ENCODE measurements around the gene PLEK.
"Not testable (repeated sequence)": the region's sequence is repeated elsewhere in the genome, so short reads cannot be mapped to it uniquely, and the experiment has no call there.

PLEK gene

GRCh38 chr2:68387408-68388350 lies 22.6 kb downstream of the PLEK start:
- Mint-ChIP-seq H3K27ac (peak overlapping the region; percentile 92 to 93), H3K27me3 (peaks cover 6% of the 10 kb centered on the region), H3K4me3 (peak overlapping the region; percentile 72 to 76), H3K9me3 (no peaks in the 10 kb centered on the region), H3K4me1 (peaks cover 53% of the 10 kb centered on the region)
- DNase-seq (peak; percentile 33 to 41), ATAC-seq (peak; percentile 85)

DNA sequence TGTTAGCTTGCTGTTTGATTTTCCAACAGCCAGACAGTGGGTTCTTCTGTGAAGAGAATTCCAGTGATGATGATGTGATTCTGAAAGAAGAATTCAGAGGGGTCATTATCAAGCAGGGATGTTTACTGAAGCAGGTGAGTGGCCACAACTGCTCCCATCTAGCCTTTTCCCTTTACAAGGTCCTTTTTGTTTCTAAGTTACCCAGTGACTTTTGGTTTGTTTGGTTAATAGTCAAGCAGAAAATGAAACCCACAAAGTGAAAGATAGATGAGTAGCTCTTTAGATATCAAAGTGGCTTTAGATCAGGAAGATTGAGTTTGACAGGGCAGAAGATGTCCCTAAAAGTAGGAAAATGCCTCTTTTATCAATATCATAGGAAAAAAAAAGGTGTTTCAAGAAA lies 23.3 kb downstream of the PLEK start:
- Mint-ChIP-seq H3K9me3 (no peaks in the 10 kb centered on the region), H3K27ac (peak overlapping the region in 1 of 2 donors; percentile 56), H3K4me3 (peak overlapping the region; percentile 72 to 76), H3K4me1 (peaks cover 53% of the 10 kb centered on the region), H3K27me3 (peaks cover 6% of the 10 kb centered on the region)
- DNase-seq = no peak
- ATAC-seq = peak; percentile 29

DNA sequence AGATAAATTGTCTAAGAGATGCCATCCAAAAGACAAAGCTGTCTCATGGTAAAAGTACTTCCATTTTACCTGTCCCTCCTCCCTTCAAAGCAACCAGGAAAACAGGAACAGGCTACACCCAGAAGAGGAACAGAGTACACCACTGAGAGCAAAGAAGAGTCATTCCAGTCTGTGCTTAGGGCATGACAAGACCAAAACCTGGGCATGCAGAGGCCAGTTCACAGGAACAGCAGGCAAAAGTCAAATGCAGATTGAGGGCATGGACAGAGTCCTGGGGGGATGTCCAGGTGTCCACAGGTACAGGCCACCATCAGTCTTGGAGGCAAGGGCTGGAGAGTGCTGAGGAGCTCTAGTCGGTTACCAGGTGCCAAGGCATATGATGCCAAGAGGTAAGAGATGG lies 23.7 kb downstream of the PLEK start:
- ATAC-seq (no peak), DNase-seq (no peak)
- Mint-ChIP-seq H3K27ac (peak overlapping the region in 1 of 2 donors; percentile 56), H3K4me3 (peak overlapping the region; percentile 72 to 76), H3K27me3 (peaks cover 6% of the 10 kb centered on the region), H3K9me3 (no peaks in the 10 kb centered on the region), H3K4me1 (peaks cover 50% of the 10 kb centered on the region)

- Mint-ChIP-seq H3K27me3 (peaks cover 6% of the 10 kb centered on the region), H3K27ac (no peak overlapping the region), H3K4me3 (no peak overlapping the region), H3K4me1 (peaks cover 42% of the 10 kb centered on the region), H3K9me3 (no peaks in the 10 kb centered on the region)
- DNase-seq (no peak), ATAC-seq (no peak)
Measured at GRCh38 chr2:68390114-68390513, 25.0 kb downstream of the PLEK start.

- H3K4me1 Mint-ChIP-seq = peaks cover 37% of the 10 kb centered on the region
- DNase-seq (no peak), ATAC-seq (no peak)
- no peak overlapping the region for H3K27ac Mint-ChIP-seq
- H3K4me3 Mint-ChIP-seq = no peak overlapping the region
- H3K9me3 Mint-ChIP-seq = no peaks in the 10 kb centered on the region
- peaks cover 6% of the 10 kb centered on the region for H3K27me3 Mint-ChIP-seq
Measured at GRCh38 chr2:68390586-68390985, 25.5 kb downstream of the PLEK start.

DNA sequence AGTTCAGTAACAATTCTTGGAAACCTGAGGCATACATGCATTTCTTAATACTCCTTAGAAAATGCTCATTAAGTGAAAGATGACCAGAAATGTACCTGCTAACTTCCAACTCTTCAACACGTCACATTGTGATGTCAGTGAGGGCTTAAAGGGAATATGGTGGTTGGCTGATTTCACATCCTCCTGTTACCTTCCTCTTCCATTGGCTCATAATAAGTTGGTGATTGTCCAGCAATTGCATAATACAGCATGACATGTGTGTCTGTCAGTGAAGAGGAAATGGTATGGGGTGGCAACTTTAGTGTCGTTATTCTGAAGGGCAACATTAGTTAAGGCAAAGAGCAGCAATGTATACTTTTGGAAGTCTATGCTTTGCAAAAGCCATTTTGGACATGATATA lies 26.0 kb downstream of the PLEK start:
- H3K27ac Mint-ChIP-seq = no peak overlapping the region
- no peak for ATAC-seq
- H3K4me3 Mint-ChIP-seq = no peak overlapping the region
- H3K27me3 Mint-ChIP-seq = peaks cover 6% of the 10 kb centered on the region
- H3K4me1 Mint-ChIP-seq = peaks cover 32% of the 10 kb centered on the region
- no peaks in the 10 kb centered on the region for H3K9me3 Mint-ChIP-seq
- DNase-seq = no peak

GRCh38 chr2:68391869-68392268 lies 26.8 kb downstream of the PLEK start:
- DNase-seq = no peak
- H3K9me3 Mint-ChIP-seq = no peaks in the 10 kb centered on the region
- ATAC-seq = no peak
- peaks cover 6% of the 10 kb centered on the region for H3K27me3 Mint-ChIP-seq
- H3K4me3 Mint-ChIP-seq = no peak overlapping the region
- peaks cover 24% of the 10 kb centered on the region for H3K4me1 Mint-ChIP-seq
- no peak overlapping the region for H3K27ac Mint-ChIP-seq

DNA sequence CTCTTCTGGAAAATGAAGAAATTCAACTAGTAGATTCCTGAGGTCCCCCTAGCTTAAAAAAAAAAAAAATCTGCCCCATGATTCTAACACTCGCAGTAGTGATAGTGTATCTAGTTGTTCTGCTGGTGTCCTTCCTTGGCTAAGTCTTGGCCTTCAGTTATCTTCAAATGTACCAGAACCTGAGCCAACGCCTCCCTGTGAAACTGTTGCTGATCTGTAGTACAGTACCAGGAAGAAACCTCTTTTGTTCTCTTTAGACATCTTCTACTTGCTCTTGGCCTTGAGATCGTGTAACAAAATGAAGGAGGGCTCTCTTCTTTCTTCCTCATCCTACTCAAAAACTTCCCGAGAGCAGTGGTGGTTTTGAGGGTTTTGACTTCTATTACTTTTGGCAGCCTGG lies 31.0 kb downstream of the PLEK start:
- no peaks in the 10 kb centered on the region for H3K4me1 Mint-ChIP-seq
- no peak for ATAC-seq
- peak overlapping the region; percentile 54 to 88 for H3K27ac Mint-ChIP-seq
- no peak overlapping the region for H3K4me3 Mint-ChIP-seq
- no peak for DNase-seq
- H3K9me3 Mint-ChIP-seq = peaks cover 28% of the 10 kb centered on the region in 2 donors
- peaks cover 16% of the 10 kb centered on the region for H3K27me3 Mint-ChIP-seq

- peaks cover 33% of the 10 kb centered on the region for H3K27me3 Mint-ChIP-seq
- ATAC-seq, H3K4me3 Mint-ChIP-seq, H3K4me1 Mint-ChIP-seq, H3K27ac Mint-ChIP-seq, DNase-seq: not testable (repeated sequence)
- peaks cover 34 to 37% of the 10 kb centered on the region in 2 donors for H3K9me3 Mint-ChIP-seq
Measured at GRCh38 chr2:68397704-68398263, 32.7 kb downstream of the PLEK start.

DNA sequence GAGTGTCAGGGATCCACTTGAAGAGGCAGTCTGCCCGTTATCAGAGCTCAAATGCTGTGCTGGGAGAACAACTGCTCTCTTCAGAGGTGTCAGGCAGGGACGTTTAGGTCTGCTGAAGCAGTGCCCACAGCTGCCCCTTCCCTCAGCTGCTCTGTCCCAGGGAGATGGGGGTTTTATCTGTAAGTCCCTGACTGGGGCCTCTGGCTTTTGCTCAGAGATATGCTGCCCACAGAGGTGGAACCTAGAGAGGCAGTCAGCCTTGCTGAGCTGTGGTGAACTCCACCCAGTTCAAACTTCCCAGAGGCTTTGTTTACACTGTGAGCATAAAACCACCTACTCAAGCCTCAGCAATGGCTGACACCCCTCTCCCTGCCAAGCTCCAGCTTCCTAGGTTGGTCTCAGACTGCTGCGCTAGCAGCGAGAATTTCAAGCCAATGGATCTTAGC lies 38.1 kb downstream of the PLEK start:
- Mint-ChIP-seq H3K4me3 (no peak overlapping the region), H3K9me3 (peaks cover 45 to 57% of the 10 kb centered on the region in 2 donors), H3K27ac (no peak overlapping the region), H3K4me1 (no peaks in the 10 kb centered on the region), H3K27me3 (peaks cover 72% of the 10 kb centered on the region)
- DNase-seq (no peak), ATAC-seq (no peak)

DNA sequence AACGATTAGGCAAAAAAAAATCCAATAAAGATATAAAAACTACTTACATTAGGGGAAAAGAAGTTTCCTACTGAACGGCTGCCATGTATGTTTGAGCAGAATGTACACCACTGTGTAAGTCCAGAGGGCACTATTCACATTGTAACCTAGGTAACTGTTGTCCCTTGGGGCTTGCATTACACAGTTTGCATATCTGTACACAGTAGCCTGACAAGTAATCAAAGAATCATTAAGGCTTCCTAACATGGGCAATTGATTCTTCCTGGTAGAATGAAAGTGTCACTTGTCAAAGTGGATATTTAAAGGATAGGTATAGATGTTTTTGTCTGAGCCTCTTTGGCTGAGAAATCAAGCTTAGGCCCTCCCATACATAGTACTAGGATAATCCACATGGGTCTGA lies 39.1 kb downstream of the PLEK start:
- no peak for DNase-seq
- no peak for ATAC-seq
- no peaks in the 10 kb centered on the region for H3K4me1 Mint-ChIP-seq

DNA sequence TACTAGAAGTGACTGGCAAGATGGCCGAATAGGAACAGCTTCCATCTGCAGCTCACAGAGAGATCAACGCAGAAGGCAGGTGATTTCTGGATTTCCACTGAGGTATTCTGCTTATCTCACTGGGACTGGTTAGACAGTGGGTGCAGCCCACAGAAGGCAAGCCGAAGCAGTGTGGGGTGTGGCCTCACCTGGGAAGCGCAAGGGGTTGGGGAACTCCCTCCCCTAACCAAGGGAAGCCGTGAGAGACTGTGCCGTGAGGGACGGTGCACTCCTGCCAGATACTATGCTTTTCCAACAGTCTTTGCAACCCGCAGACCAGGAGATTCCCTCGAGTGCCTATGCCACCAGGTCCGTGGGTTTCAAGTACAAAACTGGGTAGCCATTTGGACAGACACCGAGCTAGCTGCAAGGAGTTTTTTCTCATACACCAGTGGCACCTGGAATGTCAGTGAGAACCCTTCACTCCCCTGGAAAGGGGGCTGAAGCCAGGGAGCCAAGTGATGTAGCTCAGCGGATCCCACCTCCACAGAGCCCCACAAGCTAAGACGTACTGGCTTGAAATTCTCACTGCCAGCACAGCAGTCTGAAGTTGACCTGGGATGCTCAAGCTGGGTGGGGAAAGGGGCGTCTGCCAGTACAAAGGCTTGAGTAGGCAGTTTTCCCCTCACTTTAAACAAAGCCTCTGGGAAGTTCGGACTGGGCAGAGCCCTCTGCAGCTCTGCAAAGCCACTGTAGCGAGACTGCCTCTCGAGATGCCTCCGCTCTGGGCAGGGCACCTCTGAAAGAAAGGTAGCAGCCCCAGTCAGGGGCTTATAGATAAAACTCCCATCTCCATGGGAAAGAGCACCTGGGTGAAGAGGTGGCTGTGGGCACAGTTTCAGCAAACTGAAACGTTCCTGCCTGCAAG lies 40.1 kb downstream of the PLEK start:
- Mint-ChIP-seq H3K9me3 (peaks cover 32 to 42% of the 10 kb centered on the region in 2 donors), H3K27ac (no peak overlapping the region), H3K27me3 (peaks cover 80% of the 10 kb centered on the region), H3K4me3 (no peak overlapping the region), H3K4me1 (no peaks in the 10 kb centered on the region)
- no peak for DNase-seq
- ATAC-seq = no peak

More for the DNA sequence above, 39.1 kb downstream of the PLEK start:
- no peak overlapping the region for H3K27ac Mint-ChIP-seq
- H3K4me3 Mint-ChIP-seq = no peak overlapping the region
- H3K9me3 Mint-ChIP-seq = peaks cover 39 to 51% of the 10 kb centered on the region in 2 donors
- peaks cover 81% of the 10 kb centered on the region for H3K27me3 Mint-ChIP-seq

DNA sequence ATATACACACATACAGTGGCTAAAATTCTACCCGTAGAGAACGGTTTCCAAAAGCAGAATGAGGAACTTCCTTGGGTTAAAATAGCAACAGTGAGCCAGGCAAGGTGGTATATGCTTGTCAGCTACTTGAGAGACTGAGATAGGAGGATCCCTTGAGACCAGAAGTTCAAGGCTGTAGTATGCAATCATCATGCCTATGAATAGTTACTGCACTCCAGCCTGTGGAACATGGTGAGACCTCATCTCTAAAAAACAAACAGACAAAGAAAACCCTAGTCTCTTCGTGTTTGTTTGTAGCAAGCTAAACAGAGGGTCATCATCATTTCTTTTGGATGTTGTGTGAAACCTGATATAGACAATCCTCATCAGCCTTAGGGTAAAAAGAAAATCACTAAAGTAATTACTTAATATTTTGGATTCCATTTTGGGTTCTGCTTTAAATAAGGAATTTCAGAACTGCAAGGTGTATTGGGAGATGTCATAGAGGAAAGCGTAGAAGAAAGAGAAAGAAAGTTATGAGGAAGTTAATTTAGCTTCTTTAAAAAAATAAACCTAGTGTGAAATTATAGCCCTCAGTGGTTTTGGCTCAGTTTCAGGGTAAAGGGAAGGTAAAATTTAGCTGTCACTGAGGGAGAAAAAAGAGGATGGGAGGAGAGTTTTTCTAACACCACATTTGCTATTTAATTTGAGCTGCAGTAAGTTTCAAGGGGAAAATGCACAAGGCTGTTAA lies 46.5 kb downstream of the PLEK start:
- peaks cover 15% of the 10 kb centered on the region for H3K4me1 Mint-ChIP-seq
- no peak for ATAC-seq
- H3K27ac Mint-ChIP-seq = no peak overlapping the region
- H3K4me3 Mint-ChIP-seq = no peak overlapping the region
- no peak for DNase-seq
- peaks cover 14 to 20% of the 10 kb centered on the region in 2 donors for H3K9me3 Mint-ChIP-seq
- peaks cover 37% of the 10 kb centered on the region for H3K27me3 Mint-ChIP-seq

DNA sequence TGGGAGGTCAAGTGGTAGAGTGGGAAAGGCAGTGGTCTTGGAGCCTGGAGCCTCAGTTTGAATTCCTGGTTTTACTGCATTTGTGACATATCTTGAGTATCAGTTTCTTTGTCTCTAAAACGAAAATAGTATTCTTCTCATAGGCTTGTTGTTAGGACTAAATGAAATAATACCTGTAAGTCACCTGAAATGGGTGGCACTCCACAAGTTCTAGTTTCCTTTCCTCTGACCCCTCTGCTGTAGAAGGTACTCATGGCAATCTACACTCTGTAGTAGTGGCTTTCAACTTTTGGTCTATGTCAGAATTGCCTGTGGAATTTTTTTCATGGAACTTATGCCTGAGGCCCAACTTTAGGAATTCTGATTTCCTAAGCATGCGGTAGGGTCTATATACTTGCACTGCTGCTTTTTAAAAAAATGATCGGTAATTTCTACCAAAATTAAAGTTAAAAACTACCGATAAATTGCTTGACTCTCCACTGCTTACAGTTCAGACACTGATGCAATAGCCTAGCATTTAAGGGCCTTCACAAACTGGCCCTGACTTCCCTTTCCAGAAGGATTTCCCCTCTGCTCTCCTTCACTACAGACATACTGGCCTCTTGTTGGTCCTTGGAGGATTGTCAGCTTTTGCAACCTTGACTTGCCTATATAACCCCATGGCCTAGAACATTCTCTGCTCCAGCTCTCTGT lies 47.2 kb downstream of the PLEK start:
- no peak overlapping the region for H3K27ac Mint-ChIP-seq
- H3K4me1 Mint-ChIP-seq = peaks cover 15% of the 10 kb centered on the region
- peaks cover 30% of the 10 kb centered on the region for H3K27me3 Mint-ChIP-seq
- H3K9me3 Mint-ChIP-seq = peaks cover 12 to 13% of the 10 kb centered on the region in 2 donors
- ATAC-seq = no peak
- DNase-seq = no peak
- no peak overlapping the region for H3K4me3 Mint-ChIP-seq
